Keratinocyte (primary cell): Measurements from ENCODE around the gene ADARB2. TPM values are rescaled to one million over a fixed set of nuclear protein-coding genes. Genes with fewer than 3 reads are reported as not detected.

ENCODE experiments used
- DNase-seq: peaks from one replicate; pipeline ENCODE4 v3.0.0-alpha.2; 2011; ENCODE audit warnings: low read depth, missing footprints, low spot score
- FAIRE-seq: peaks from 2 replicates; lab custom pipeline; 2011; peaks lifted over from hg19 to GRCh38; lab: Jason Lieb, UNC
- H2AFZ ChIP-seq: 2 replicates; pipeline ENCODE4 v1.6.0; 2012; ENCODE audit warnings: low read length, control low read depth, inconsistent platforms; ENCODE audit not compliant: control insufficient read depth
- H3K27ac ChIP-seq: 2 replicates; pipeline ENCODE4 v1.5.1; 2011; ENCODE audit warnings: low read length; ENCODE audit not compliant: control insufficient read depth, insufficient read depth
- H3K27me3 ChIP-seq: 3 replicates; pipeline ENCODE4 v1.6.0; 2011; ENCODE audit warnings: low read length; ENCODE audit not compliant: control insufficient read depth, insufficient read depth; ENCODE audit errors: extremely low read depth
- H3K36me3 ChIP-seq, 2 experiments: 2 replicates in 1 of 2; 3 replicates in 1 of 2; pipeline ENCODE4 v1.5.1; 2011; ENCODE audit warnings: low read length in 2 of 2, mild to moderate bottlenecking in 1 of 2; ENCODE audit not compliant: control insufficient read depth in 2 of 2, insufficient read depth in 2 of 2; ENCODE audit errors: extremely low read depth in 1 of 2
- H3K4me1 ChIP-seq: 3 replicates; pipeline ENCODE4 v1.5.1; 2011; ENCODE audit warnings: low read length; ENCODE audit not compliant: control insufficient read depth, insufficient read depth; ENCODE audit errors: extremely low read depth
- H3K4me2 ChIP-seq: 3 replicates; pipeline ENCODE4 v1.6.0; 2011; ENCODE audit warnings: low read depth, low read length; ENCODE audit not compliant: control insufficient read depth, insufficient read depth; ENCODE audit errors: extremely low read depth
- H3K4me3 ChIP-seq, 3 experiments: fragments of 200-600 bp in 1 of 3; sonication (generic) in 1 of 3; 2 replicates in 2 of 3; 3 replicates in 1 of 3; pipeline ENCODE4 v1.5.1; 2011 to 2016; ENCODE audit warnings: low read length in 3 of 3, mild to moderate bottlenecking in 3 of 3, control low read depth in 2 of 3, inconsistent platforms in 1 of 3, low read depth in 1 of 3, mixed read lengths in 1 of 3, mixed run types in 1 of 3, moderate library complexity in 1 of 3; ENCODE audit not compliant: control insufficient read depth in 2 of 3, insufficient read depth in 2 of 3; ENCODE audit errors: extremely low read depth in 1 of 3
- H3K79me2 ChIP-seq: 2 replicates; pipeline ENCODE4 v1.6.0; 2012; ENCODE audit warnings: low read length; ENCODE audit not compliant: control insufficient read depth, insufficient read depth
- H3K9ac ChIP-seq: 3 replicates; pipeline ENCODE4 v1.6.0; 2011; ENCODE audit warnings: low read length; ENCODE audit not compliant: control insufficient read depth, insufficient read depth; ENCODE audit errors: extremely low read depth
- H3K9me1 ChIP-seq: 3 replicates; pipeline ENCODE4 v1.6.0; 2011; ENCODE audit warnings: low read length; ENCODE audit not compliant: control insufficient read depth, insufficient read depth; ENCODE audit errors: extremely low read depth
- H3K9me3 ChIP-seq: 2 replicates; pipeline ENCODE4 v1.5.1; 2012; ENCODE audit warnings: low read depth, low read length; ENCODE audit not compliant: control insufficient read depth
- H4K20me1 ChIP-seq: 3 replicates; pipeline ENCODE4 v1.6.0; 2011; ENCODE audit warnings: low read length; ENCODE audit not compliant: control insufficient read depth, insufficient read depth; ENCODE audit errors: extremely low read depth
- CTCF ChIP-seq, 3 experiments: IDR thresholded peaks in 1 of 3; conservative IDR thresholded peaks in 1 of 3; optimal IDR thresholded peaks in 1 of 3; 2 replicates in 2 of 3; 3 replicates in 1 of 3; pipeline versions ENCODE3 to v1.5.1; 2011; ENCODE audit warnings: low read length in 3 of 3, mild to moderate bottlenecking in 3 of 3, moderate library complexity in 2 of 3, control low read depth in 1 of 3, inconsistent platforms in 1 of 3; ENCODE audit not compliant: insufficient read depth in 2 of 3; ENCODE audit errors: extremely low read depth in 1 of 3
- EZH2 ChIP-seq: IDR thresholded peaks from one replicate; pipeline ENCODE4 v1.6.1; 2012; ENCODE audit warnings: inconsistent platforms, mild to moderate bottlenecking, low read length, moderate library complexity
- dilution Hi-C: fragments of 300-500 bp; cut with MboI; formaldehyde crosslinking; loops from one replicate; pipeline ENCODE4 v1.7.0; 2020; ENCODE audit warnings: low sequenced_read_pairs; ENCODE audit not compliant: extremely low pct_ligation_motif_present
- polyA plus RNA-seq, 5 experiments: library from polyadenylated mRNA; depleted of rRNA in 3 of 5; stranded (reverse) in 3 of 5; stranded (forward) in 1 of 5; unstranded in 1 of 5; fragments of >200 nt; gene quantifications; 1 replicate in 1 of 5; 2 replicates in 3 of 5; 3 replicates in 1 of 5; pipeline versions ENCODE4 v1.2.1 to v1.2.3, GENCODE V29; 2011 to 2012; ENCODE audit warnings: missing spikeins in 2 of 5, low read depth in 1 of 5, low replicate concordance in 1 of 5

ADARB2 gene
- polyA plus RNA-seq, 1 donor (not counting 4 experiments of a cell fraction or from before 2014, with no cell fraction given), result not detected

GRCh38 chr10:1190052-1190395 is 547.3 kb downstream of the ADARB2 start:
- FAIRE-seq, result no peak
- no peak for DNase-seq
- Histone ChIP-seq H3K27me3 (no peaks in the 10 kb centered on the region), H2AFZ (no peak overlapping the region), H4K20me1 (no peaks in the 10 kb centered on the region), H3K27ac (no peak overlapping the region), H3K4me1 (no peaks in the 10 kb centered on the region), H3K36me3 (no peaks in the 10 kb centered on the region), H3K9me1 (no peaks in the 10 kb centered on the region), H3K79me2 (no peaks in the 10 kb centered on the region), H3K9me3 (no peaks in the 10 kb centered on the region), H3K4me2 (no peak overlapping the region), H3K9ac (no peak overlapping the region), H3K4me3 (no peak overlapping the region)
- dilution Hi-C loops, result no loop called here
- no peak for TF ChIP-seq CTCF (optimal IDR thresholded peaks at IDR 0.05 in 1 of 3, IDR thresholded peaks at IDR 0.05 in 1 of 3, conservative IDR thresholded peaks at IDR 0.05 in 1 of 3; ENCODE audit: extremely low read depth in 1 of 3, insufficient read depth in 2 of 3, low read length in 3 of 3)
- TF ChIP-seq EZH2, result no peak

GRCh38 chr10:1189166-1190051 is 547.9 kb downstream of the ADARB2 start:
- H3K79me2 ChIP-seq, result no peaks in the 10 kb centered on the region
- dilution Hi-C loops, result no loop called here
- DNase-seq (no peak), FAIRE-seq (no peak)
- H3K4me3 ChIP-seq, result no peak overlapping the region
- no peaks in the 10 kb centered on the region for H4K20me1 ChIP-seq
- no peak overlapping the region for H3K27ac ChIP-seq
- no peaks in the 10 kb centered on the region for H3K4me1 ChIP-seq
- H3K9me3 ChIP-seq, result no peaks in the 10 kb centered on the region
- H3K27me3 ChIP-seq, result no peaks in the 10 kb centered on the region
- no peak for TF ChIP-seq EZH2
- TF ChIP-seq CTCF (optimal IDR thresholded peaks at IDR 0.05 in 1 of 3, IDR thresholded peaks at IDR 0.05 in 1 of 3, conservative IDR thresholded peaks at IDR 0.05 in 1 of 3; ENCODE audit: extremely low read depth in 1 of 3, insufficient read depth in 2 of 3, low read length in 3 of 3), result no peak
- no peak overlapping the region for H3K4me2 ChIP-seq
- H2AFZ ChIP-seq, result no peak overlapping the region
- no peak overlapping the region for H3K9ac ChIP-seq
- no peaks in the 10 kb centered on the region for H3K36me3 ChIP-seq
- no peaks in the 10 kb centered on the region for H3K9me1 ChIP-seq
